HepG2 (cell line): Measurements from ENCODE around the gene MYRIP. TPM values are rescaled to one million over a fixed set of nuclear protein-coding genes. Genes with fewer than 3 reads are reported as not detected.

ENCODE experiments used
- ATAC-seq: fragments of 200-7000 bp; cut with Tn5 transposase; 3 replicates; pipeline ENCODE4 v1.9.1; 2020; ENCODE audit warnings: mild to moderate bottlenecking, moderate library complexity
- BruUV-seq: library from RNA; stranded (reverse); fragments of 400-500 nt; replicated peaks from 2 replicates; lab custom pipeline; 2021; lab: Mats Ljungman, UMichigan
- CTCF ChIA-PET: fragments of 300-600 bp; formaldehyde crosslinking; extraction: SDS; loops from one replicate; lab custom pipeline; 2021; ENCODE audit warnings: low total read pairs, inconsistent platforms, low intra/inter-chr PET ratio; lab: Yijun Ruan, JAX
- POLR2A ChIA-PET: fragments of 350-600 bp; sonication (Branson Sonifier 250); formaldehyde crosslinking; loops from one replicate; lab custom pipeline; 2020; ENCODE audit warnings: antibody characterized with exemption, inconsistent platforms; lab: Yijun Ruan, JAX
- DNase-seq: peaks from one replicate; pipeline ENCODE4 v3.0.0-alpha.2; 2015; ENCODE audit warnings: low spot score
- FAIRE-seq: peaks from 3 replicates; lab custom pipeline; 2011; peaks lifted over from hg19 to GRCh38; lab: Jason Lieb, UNC
- H2AFZ ChIP-seq: one replicate; pipeline ENCODE4 v1.6.1; 2011; ENCODE audit warnings: low read length, inconsistent platforms
- H3K27ac ChIP-seq: fragments of 300-600 bp; 3 replicates; pipeline ENCODE4 v1.8.0; 2011; ENCODE audit warnings: mixed run types, mild to moderate bottlenecking, mixed read lengths, low read length, inconsistent platforms; ENCODE audit not compliant: insufficient read depth; ENCODE audit errors: extremely low read length
- H3K27me3 ChIP-seq, 2 experiments: fragments of 200-600 bp in 1 of 2; 2 replicates in 1 of 2; 3 replicates in 1 of 2; pipeline versions ENCODE4 v1.6.0 to v1.8.0; 2011; ENCODE audit warnings: low read length in 2 of 2, mild to moderate bottlenecking in 2 of 2, moderate library complexity in 2 of 2, inconsistent platforms in 1 of 2; ENCODE audit not compliant: insufficient read depth in 2 of 2, control insufficient read depth in 1 of 2
- H3K36me3 ChIP-seq, 2 experiments: fragments of 200-600 bp in 1 of 2; replicated peaks in 1 of 2; 2 replicates in 1 of 2; 3 replicates in 1 of 2; pipeline versions ENCODE4 v1.5.1 to v1.8.0; 2011; ENCODE audit warnings: low read length in 2 of 2, inconsistent platforms in 1 of 2; ENCODE audit not compliant: insufficient read depth in 2 of 2, control insufficient read depth in 1 of 2
- H3K4me1 ChIP-seq: 2 replicates; pipeline ENCODE4 v1.5.1; 2012; ENCODE audit warnings: low read length, inconsistent platforms; ENCODE audit not compliant: insufficient read depth
- H3K4me2 ChIP-seq: 2 replicates; pipeline ENCODE4 v1.6.0; 2011; ENCODE audit warnings: low read depth, low read length, inconsistent platforms
- H3K4me3 ChIP-seq, 3 experiments: fragments of 200-600 bp in 1 of 3; sonication (generic), shearing (Covaris generic) in 1 of 3; replicated peaks in 1 of 3; 2 replicates each; pipeline ENCODE4 v1.5.1; 2011 to 2016; ENCODE audit warnings: low read length in 3 of 3, inconsistent platforms in 2 of 3, low read depth in 2 of 3, mild to moderate bottlenecking in 2 of 3, control low read depth in 1 of 3, mixed read lengths in 1 of 3; ENCODE audit not compliant: insufficient read depth in 1 of 3
- H3K79me2 ChIP-seq: one replicate; pipeline ENCODE4 v1.6.1; 2011; ENCODE audit warnings: low read length, inconsistent platforms; ENCODE audit not compliant: insufficient read depth
- H3K9ac ChIP-seq: 2 replicates; pipeline ENCODE4 v1.6.0; 2011; ENCODE audit warnings: mild to moderate bottlenecking, low read depth, low read length, inconsistent platforms; ENCODE audit not compliant: insufficient read depth
- H3K9me3 ChIP-seq: 2 replicates; pipeline ENCODE4 v1.5.1; 2012; ENCODE audit warnings: mild to moderate bottlenecking, low read length
- H4K20me1 ChIP-seq: 2 replicates; pipeline ENCODE4 v1.6.0; 2011; ENCODE audit warnings: inconsistent platforms, mild to moderate bottlenecking, low read length, moderate library complexity; ENCODE audit not compliant: insufficient read depth
- CENPT ChIP-seq: sonication (generic); formaldehyde crosslinking; IDR thresholded peaks from 2 replicates; pipeline ENCODE4 v1.8.0; 2022; ENCODE audit warnings: low read depth, mild to moderate bottlenecking, moderate library complexity, missing genetic modification reagents
- CREB1 ChIP-seq, 2 experiments: fragments of 450-650 bp in 1 of 2; IDR thresholded peaks; 2 replicates each; pipeline ENCODE4 v1.6.1; 2016 to 2017; ENCODE audit warnings: control low read depth in 1 of 2, mild to moderate bottlenecking in 1 of 2, missing compliant biosample characterization in 1 of 2, missing genetic modification characterization in 1 of 2
- ESRRA ChIP-seq: sonication (generic); formaldehyde crosslinking; IDR thresholded peaks from 2 replicates; pipeline ENCODE4 v1.5.1; 2020; ENCODE audit warnings: mild to moderate bottlenecking, low read depth, missing genetic modification reagents
- MBNL3 ChIP-seq: fragments of 250-450 bp; sonication (Bioruptor Pico); conservative IDR thresholded peaks from 2 replicates; pipeline ENCODE4 v1.8.0; 2022; ENCODE audit warnings: mild to moderate bottlenecking, inconsistent platforms
- NFE2L2 ChIP-seq: fragments of 150-350 bp; IDR thresholded peaks from 2 replicates; pipeline ENCODE4 v1.6.1; 2014; ENCODE audit warnings: low read length
- NR2C2 ChIP-seq: sonication (generic); formaldehyde crosslinking; IDR thresholded peaks from 2 replicates; pipeline ENCODE4 v1.4.0; 2020; ENCODE audit warnings: missing genetic modification reagents, mild to moderate bottlenecking, moderate library complexity, borderline replicate concordance
- POGK ChIP-seq: sonication (generic); formaldehyde crosslinking; conservative IDR thresholded peaks from 2 replicates; pipeline ENCODE4 v1.8.0; 2022; ENCODE audit warnings: mild to moderate bottlenecking, moderate library complexity, missing genetic modification reagents
- ZNF12 ChIP-seq: sonication (generic); formaldehyde crosslinking; IDR thresholded peaks from 2 replicates; pipeline ENCODE4 v1.5.0; 2020; ENCODE audit warnings: missing genetic modification reagents
- ZNF276 ChIP-seq: sonication (generic); formaldehyde crosslinking; IDR thresholded peaks from 2 replicates; pipeline ENCODE4 v1.4.0; 2020; ENCODE audit warnings: mild to moderate bottlenecking, low read depth, missing genetic modification reagents
- ZNF777 ChIP-seq: sonication (generic); formaldehyde crosslinking; IDR thresholded peaks from 2 replicates; pipeline ENCODE4 v1.4.0; 2020; ENCODE audit warnings: missing genetic modification reagents
- ZNF780A ChIP-seq: sonication (generic); formaldehyde crosslinking; IDR thresholded peaks from 2 replicates; pipeline ENCODE4 v1.8.0; 2022; ENCODE audit warnings: mild to moderate bottlenecking, missing genetic modification reagents, moderate library complexity
- ZNF790 ChIP-seq: sonication (generic); formaldehyde crosslinking; IDR thresholded peaks from 2 replicates; pipeline ENCODE4 v1.8.0; 2022; ENCODE audit warnings: missing genetic modification reagents, mild to moderate bottlenecking, borderline replicate concordance
- WGBS: methylation state at CpG from one replicate; pipeline ENCODE4 v1.1.6; 2017; ENCODE audit warnings: low lambda C conversion rate; 5-methylcytosine and 5-hydroxymethylcytosine counted together
- in situ Hi-C: cut with HindIII; loops from 2 replicates; pipeline ENCODE4 v1.10.0; 2017; ENCODE audit warnings: low pct_unique_long_range_greater_than_20kb; ENCODE audit not compliant: extremely low pct_ligation_motif_present
- intact Hi-C: fragments of 100-400 bp; cut with micrococcal nuclease; formaldehyde crosslinking; loops from one replicate; pipeline ENCODE4 v1.10.0; 2022; ENCODE audit not compliant: unreplicated experiment
- polyA plus RNA-seq, 8 experiments: library from polyadenylated mRNA; depleted of rRNA in 3 of 8; stranded (reverse) in 7 of 8; unstranded in 1 of 8; fragments of >200 nt; fragmentation: Illumina TruSeq in 4 of 8; extraction: Trizol in 4 of 8; gene quantifications; 2 replicates each; pipeline versions ENCODE4 v1.2.1 to v1.2.3, GENCODE V29; 2011 to 2016; ENCODE audit warnings: low read depth in 4 of 8, missing spikeins in 1 of 8, mixed read lengths in 1 of 8; ENCODE audit not compliant: insufficient read depth in 1 of 8
- total RNA-seq, 5 experiments: library from RNA; depleted of rRNA; stranded (reverse); fragments of >200 nt; fragmentation: Illumina TruSeq; extraction: Trizol; gene quantifications; 2 replicates each; pipeline ENCODE4 v1.2.3, GENCODE V29; 2016; ENCODE audit warnings: low read depth in 1 of 5

The MYRIP gene
- total and polyA plus RNA-seq, 2 of the 13 experiments (the other 11 are each of a cell fraction or from before 2014, with no cell fraction given) = 0.64 to 0.84 TPM

- no peak for TF ChIP-seq POGK (CRISPR knock-in tag)
Measured at GRCh38 chr3:39869890-39870289, 60.5 kb downstream of the MYRIP start (continued).

- H3K9me3 ChIP-seq = no peaks in the 10 kb centered on the region
- H4K20me1 ChIP-seq = no peaks in the 10 kb centered on the region
- H3K9ac ChIP-seq = no peak overlapping the region
- H3K27ac ChIP-seq = no peak overlapping the region
- TF ChIP-seq CREB1 (IDR thresholded peaks at IDR 0.05) = peak; percentile 74
- no peak for TF ChIP-seq CREB1 (CRISPR knock-in tag; IDR thresholded peaks at IDR 0.05)
- TF ChIP-seq NFE2L2 = no peak
- intact Hi-C loops = no loop called here
- DNase-seq (no peak), FAIRE-seq (no peak), ATAC-seq (no peak)
- no peak overlapping the region for H2AFZ ChIP-seq
- no peaks in the 10 kb centered on the region for H3K27me3 ChIP-seq
- WGBS = 53% methylated on average over 3 of the region's 3 CpGs
- H3K4me1 ChIP-seq = no peaks in the 10 kb centered on the region
- H3K36me3 ChIP-seq = no peaks in the 10 kb centered on the region
- POLR2A ChIA-PET = no interaction called here
- H3K79me2 ChIP-seq = no peaks in the 10 kb centered on the region
- BruUV-seq = no TSS peak
- H3K4me3 ChIP-seq = no peak overlapping the region
- in situ Hi-C loops = no loop called here
- CTCF ChIA-PET = no interaction called here
- no peak overlapping the region for H3K4me2 ChIP-seq
Measured at GRCh38 chr3:39870706-39871105, 61.3 kb downstream of the MYRIP start.

- H2AFZ ChIP-seq = no peak overlapping the region
- no peak for FAIRE-seq
- no peak for ATAC-seq
- CTCF ChIA-PET = no interaction called here
- H3K79me2 ChIP-seq = no peaks in the 10 kb centered on the region
- H3K27me3 ChIP-seq = no peaks in the 10 kb centered on the region
- no peaks in the 10 kb centered on the region for H3K36me3 ChIP-seq
- H3K4me2 ChIP-seq = no peak overlapping the region
- POLR2A ChIA-PET = no interaction called here
- DNase-seq = no peak
- no TSS peak for BruUV-seq
- H3K9ac ChIP-seq = no peak overlapping the region
- intact Hi-C loops = no loop called here
- H3K4me1 ChIP-seq = no peaks in the 10 kb centered on the region
- WGBS = 61% methylated on average over 2 of the region's 2 CpGs
- H3K9me3 ChIP-seq = no peaks in the 10 kb centered on the region
- H4K20me1 ChIP-seq = no peaks in the 10 kb centered on the region
- in situ Hi-C loops = no loop called here
- no peak overlapping the region for H3K4me3 ChIP-seq
- H3K27ac ChIP-seq = no peak overlapping the region
- TF ChIP-seq MBNL3 (CRISPR knock-in tag) (no peak), NR2C2 (CRISPR knock-in tag) (no peak), ZNF780A (CRISPR knock-in tag) (no peak), ZNF276 (CRISPR knock-in tag) (no peak), ZNF12 (CRISPR knock-in tag) (no peak), CENPT (no peak), ESRRA (CRISPR knock-in tag) (no peak), ZNF777 (CRISPR knock-in tag) (no peak), ZNF790 (CRISPR knock-in tag) (no peak)
Measured at GRCh38 chr3:39879581-39879980, 70.2 kb downstream of the MYRIP start.
